ENCODE measurements around the gene RSF1. TPM values are rescaled to one million over a fixed set of nuclear protein-coding genes. Genes with fewer than 3 reads are reported as not detected.
"Not testable (repeated sequence)": the region's sequence is repeated elsewhere in the genome, so short reads cannot be mapped to it uniquely, and the experiment has no call there.

RSF1 gene
- total and polyA plus RNA-seq, 11 donors: 11.2 to 49.2 (median 42.8) TPM

DNA sequence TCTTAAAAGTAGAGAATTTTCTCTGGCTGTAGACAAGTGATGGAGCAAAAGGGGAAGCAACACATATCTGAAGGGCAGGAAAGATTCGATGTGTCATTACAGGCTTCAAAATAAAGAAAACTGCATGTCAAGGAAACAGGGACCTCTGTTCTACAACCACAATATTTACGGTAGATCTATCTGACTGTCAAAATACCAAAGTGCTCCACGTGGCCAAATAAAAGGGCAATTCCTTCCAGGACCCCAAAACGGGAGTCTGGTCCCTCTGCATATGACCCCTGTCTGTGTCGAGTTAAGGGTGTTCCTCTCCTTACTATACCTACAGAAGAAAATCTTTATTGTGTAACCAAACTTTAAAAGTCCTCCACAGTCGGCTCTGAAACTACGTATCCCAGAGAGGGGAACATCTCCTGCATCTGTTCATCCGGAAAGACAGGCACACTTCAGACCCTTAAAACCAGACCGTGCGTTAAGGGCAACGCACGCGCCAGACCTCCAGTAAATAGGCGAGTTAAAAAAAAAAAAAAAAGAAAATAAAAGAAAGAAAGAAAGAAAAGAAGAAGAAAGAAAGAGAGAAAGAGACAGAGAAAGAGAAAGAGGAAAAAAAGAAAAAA lies 183.7 kb downstream of the RSF1 start:
- peak overlapping the region; percentile 66 to 97 (median 85) for H3K4me3 ChIP-seq
- H3K36me3 ChIP-seq: peaks cover 0 to 12% (median 0%) of the 10 kb centered on the region in 9 donors
- H3K4me1 ChIP-seq: peaks cover 0 to 42% (median 15%) of the 10 kb centered on the region in 12 donors
- TF ChIP-seq POLR2A (IDR thresholded peaks at IDR 0.05): no peak
- TF ChIP-seq, protein P1, sequence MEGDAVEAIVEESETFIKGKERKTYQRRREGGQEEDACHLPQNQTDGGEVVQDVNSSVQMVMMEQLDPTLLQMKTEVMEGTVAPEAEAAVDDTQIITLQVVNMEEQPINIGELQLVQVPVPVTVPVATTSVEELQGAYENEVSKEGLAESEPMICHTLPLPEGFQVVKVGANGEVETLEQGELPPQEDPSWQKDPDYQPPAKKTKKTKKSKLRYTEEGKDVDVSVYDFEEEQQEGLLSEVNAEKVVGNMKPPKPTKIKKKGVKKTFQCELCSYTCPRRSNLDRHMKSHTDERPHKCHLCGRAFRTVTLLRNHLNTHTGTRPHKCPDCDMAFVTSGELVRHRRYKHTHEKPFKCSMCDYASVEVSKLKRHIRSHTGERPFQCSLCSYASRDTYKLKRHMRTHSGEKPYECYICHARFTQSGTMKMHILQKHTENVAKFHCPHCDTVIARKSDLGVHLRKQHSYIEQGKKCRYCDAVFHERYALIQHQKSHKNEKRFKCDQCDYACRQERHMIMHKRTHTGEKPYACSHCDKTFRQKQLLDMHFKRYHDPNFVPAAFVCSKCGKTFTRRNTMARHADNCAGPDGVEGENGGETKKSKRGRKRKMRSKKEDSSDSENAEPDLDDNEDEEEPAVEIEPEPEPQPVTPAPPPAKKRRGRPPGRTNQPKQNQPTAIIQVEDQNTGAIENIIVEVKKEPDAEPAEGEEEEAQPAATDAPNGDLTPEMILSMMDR (IDR thresholded peaks at IDR 0.05): no peak
- WGBS, 4 donors: 2 to 5% (median 4%) methylated on average over 14 of the region's 14 CpGs
- ATAC-seq (no peak), DNase-seq (no peak)
- no peaks in the 10 kb centered on the region for H3K9me3 ChIP-seq
- intact Hi-C loops (cut with DNase I): loop anchor here in 2 of 10 donors (1.0 to 2.0 kb wide), 2 partner anchors 183 to 184 kb away; partner anchors contain the start of genes RSF1 (in 2 of the 2) and AAMDC (in 1 of the 2)
- no peaks in the 10 kb centered on the region for H3K27me3 ChIP-seq
- peak overlapping the region in 9 of 12 donors; percentile 77 to 93 (median 86) for H3K27ac ChIP-seq

DNA sequence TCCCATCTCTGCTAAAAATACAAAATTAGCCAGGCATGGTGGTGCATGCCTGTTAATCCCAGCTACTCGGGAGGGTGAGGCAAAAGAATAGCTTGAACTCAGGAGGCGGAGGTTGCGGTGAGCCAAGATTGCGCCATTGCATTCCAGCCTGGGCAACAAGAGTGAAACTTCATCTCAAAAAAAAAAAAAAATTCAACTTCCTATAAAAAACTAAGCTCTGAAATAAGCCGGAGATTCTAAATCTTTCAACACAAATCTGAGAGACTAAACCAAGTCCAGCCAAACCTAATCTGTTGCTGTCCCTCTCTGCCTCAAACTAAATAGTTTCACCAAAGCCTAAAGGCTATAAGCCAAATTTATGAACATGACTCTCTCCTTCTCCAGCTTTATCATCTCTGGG lies 186.6 kb downstream of the RSF1 start:
- 83 to 92% (median 89%) methylated on average over 5 of the region's 5 CpGs for WGBS, 4 donors
- intact Hi-C loops (cut with DNase I): not testable (repeated sequence)

DNA sequence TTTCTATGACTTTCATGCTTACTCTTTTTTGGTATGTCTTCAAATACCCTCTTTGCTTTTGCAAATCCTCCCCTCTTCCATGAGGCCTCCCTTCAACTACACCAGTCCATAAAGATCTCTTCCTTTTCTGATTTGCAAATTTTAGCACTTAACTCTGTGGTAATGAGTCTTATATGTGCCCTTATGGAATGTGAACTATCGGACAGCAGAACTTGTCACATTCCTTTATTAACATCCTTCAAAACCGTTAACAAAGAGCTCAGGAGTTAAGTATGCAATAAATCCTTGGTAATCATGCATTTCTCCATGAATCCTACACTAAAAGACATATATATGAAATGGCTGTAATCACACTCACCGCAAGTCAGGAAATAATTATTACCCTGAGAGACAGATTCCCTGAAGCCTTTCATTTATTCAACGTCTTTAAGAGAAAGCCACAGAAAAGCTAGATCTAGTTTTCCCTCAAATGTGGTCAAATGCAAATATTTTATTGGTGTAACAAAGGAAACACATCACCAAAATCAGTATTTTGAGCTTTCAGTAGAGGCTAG lies 190.3 kb downstream of the RSF1 start:
- Histone ChIP-seq H3K27me3 (no peaks in the 10 kb centered on the region), H3K27ac (peak overlapping the region in 1 of 12 donors; percentile 19), H3K4me3 (no peak overlapping the region), H3K36me3 (peaks cover 0 to 52% (median 28%) of the 10 kb centered on the region in 9 donors), H3K9me3 (no peaks in the 10 kb centered on the region), H3K4me1 (peaks cover 0 to 37% (median 0%) of the 10 kb centered on the region in 12 donors)
- DNase-seq (no peak), ATAC-seq (no peak)
- WGBS, 4 donors: 84 to 89% (median 86%) methylated on average over 4 of the region's 4 CpGs
- TF ChIP-seq, protein P1 (IDR thresholded peaks at IDR 0.05): no peak
- TF ChIP-seq POLR2A (IDR thresholded peaks at IDR 0.05): no peak
- intact Hi-C loops (cut with DNase I): no loop called here

More for the DNA sequence above, 186.6 kb downstream of the RSF1 start:
- Histone ChIP-seq H3K27ac (peak overlapping the region in 1 of 12 donors; percentile 81), H3K4me1 (peaks cover 0 to 57% (median 15%) of the 10 kb centered on the region in 12 donors), H3K36me3 (peaks cover 0 to 20% (median 7%) of the 10 kb centered on the region in 9 donors), H3K4me3 (peak overlapping the region in 1 of 12 donors; percentile 24)
- DNase-seq, H3K27me3 ChIP-seq, H3K9me3 ChIP-seq, ATAC-seq: not testable (repeated sequence)

DNA sequence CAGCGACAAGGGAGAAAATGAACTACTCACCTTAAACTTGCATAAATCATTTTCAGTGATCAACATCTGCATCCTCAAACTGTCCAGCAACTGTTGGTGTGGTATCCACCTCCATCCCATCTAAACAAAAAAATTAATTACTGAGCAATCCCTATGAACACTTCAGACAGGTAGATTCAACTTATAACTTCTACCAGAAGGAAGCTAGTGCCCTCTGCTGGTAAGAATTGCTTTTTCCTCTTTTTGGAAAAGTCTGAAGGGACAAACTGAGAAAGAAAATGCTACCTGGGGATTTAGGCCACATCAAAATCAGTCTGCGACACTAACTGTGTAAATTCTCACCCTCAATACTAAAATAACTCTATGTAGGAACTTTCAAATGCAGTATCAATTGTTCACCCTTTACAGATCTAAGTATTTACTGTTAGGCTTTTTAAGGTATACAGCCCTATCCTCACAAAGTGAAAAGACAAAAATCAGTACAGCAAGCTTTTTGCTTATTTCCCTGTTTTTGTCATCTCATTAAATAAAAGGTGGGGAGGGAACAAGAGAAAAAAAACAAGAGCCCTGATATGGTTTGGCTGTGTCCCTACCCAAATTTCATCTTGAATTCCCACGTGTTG lies 200.8 kb downstream of the RSF1 start:
- Histone ChIP-seq H3K4me3 (no peak overlapping the region), H3K27ac (no peak overlapping the region), H3K27me3 (no peaks in the 10 kb centered on the region), H3K36me3 (peaks cover 2 to 100% (median 86%) of the 10 kb centered on the region in 9 donors), H3K9me3 (no peaks in the 10 kb centered on the region), H3K4me1 (no peaks in the 10 kb centered on the region)
- no peak for TF ChIP-seq POLR2A (IDR thresholded peaks at IDR 0.05)
- TF ChIP-seq, protein P1 (IDR thresholded peaks at IDR 0.05): peak; percentile 40 to 76 (median 64)
- intact Hi-C loops (cut with DNase I): loop anchor here in 3 of 10 donors (5.0 to 10.0 kb wide), 2 partner anchors 425 to 427 kb away; no protein-coding TSS in a partner anchor
- WGBS, 4 donors: 89 to 93% (median 92%) methylated on average over 3 of the region's 3 CpGs
- ATAC-seq (no peak), DNase-seq (no peak)
